ENCODE data around the gene PMPCB.
A peak's percentile ranks its signal among the peaks of the same experiment; 100 is the strongest.

PMPCB gene

GRCh38 chr7:103336761-103337160 lies 39.5 kb downstream of the PMPCB start:
- no peak for DNase-seq (ENCODE audit: low spot score)

- DNase-seq (ENCODE audit: low spot score): no peak
Observed at GRCh38 chr7:103338864-103339263, 41.6 kb downstream of the PMPCB start.

- DNase-seq (ENCODE audit: low spot score): no peak
Observed at GRCh38 chr7:103341466-103341865, 44.2 kb downstream of the PMPCB start.

- DNase-seq (ENCODE audit: low spot score): no peak
Observed at GRCh38 chr7:103343332-103343731, 46.1 kb downstream of the PMPCB start.

GRCh38 chr7:103343758-103344452 lies 46.7 kb downstream of the PMPCB start:
- DNase-seq (ENCODE audit: low spot score): peak; percentile 9

- DNase-seq (ENCODE audit: low spot score): peak; percentile 86
Observed at GRCh38 chr7:103344453-103345149, 47.4 kb downstream of the PMPCB start, which contains the start of gene DNAJC2. TSS of gene DNAJC2 (minus strand) at chr7:103344767. CDS start at chr7:103344622, 145 bp downstream.

- no peak for DNase-seq (ENCODE audit: low spot score)
Observed at GRCh38 chr7:103346396-103346795, 49.2 kb downstream of the PMPCB start.

- peak; percentile 84 for DNase-seq (ENCODE audit: low spot score)
Observed at GRCh38 chr7:103347507-103348267, 50.5 kb downstream of the PMPCB start, which contains the start of gene PSMC2. TSS of gene PSMC2 (plus strand) at chr7:103347643. CDS start at chr7:103347712, 69 bp downstream.

GRCh38 chr7:103348452-103348851 lies 51.2 kb downstream of the PMPCB start:
- no peak for DNase-seq (ENCODE audit: low spot score)

- DNase-seq (ENCODE audit: low spot score): no peak
Observed at GRCh38 chr7:103348959-103349358, 51.7 kb downstream of the PMPCB start.

- no peak for DNase-seq (ENCODE audit: low spot score)
Observed at GRCh38 chr7:103349805-103350204, 52.6 kb downstream of the PMPCB start.

Measured in CD4-positive, alpha-beta T cell treated with Interleukin-6 at 100 ng/mL for 8 hours (primary cell).